GM21360 (cell line): Measurements from ENCODE around the gene CSTPP1.
"Not testable (repeated sequence)": the region's sequence is repeated elsewhere in the genome, so short reads cannot be mapped to it uniquely, and the experiment has no call there.

Source experiments
- ATAC-seq: cut with Tn5 transposase; IDR thresholded peaks from one replicate; pipeline ENCODE4 v1.9.1; 2021; ENCODE audit warnings: mild to moderate bottlenecking, moderate library complexity; ENCODE audit not compliant: unreplicated experiment

Gene CSTPP1

DNA sequence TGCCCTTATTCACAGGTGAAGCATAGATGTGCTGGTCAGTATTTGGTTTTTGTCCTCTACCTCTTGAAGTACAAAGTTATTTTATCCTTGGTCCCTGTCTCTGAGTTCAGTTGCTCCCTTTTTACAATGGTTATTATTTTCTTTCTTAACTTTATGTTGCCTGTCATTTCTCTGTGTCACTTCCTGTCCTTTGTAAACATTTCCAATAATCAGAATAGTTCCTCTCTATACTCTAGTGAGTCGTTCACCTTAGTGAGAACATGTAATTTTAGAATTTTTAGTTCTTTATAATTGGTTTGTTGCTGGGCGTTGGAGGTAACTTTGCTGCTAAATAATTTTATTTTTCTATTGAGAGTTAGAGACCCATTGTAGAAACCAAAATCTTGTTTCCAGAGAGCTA is 16.0 kb downstream of the CSTPP1 start:
- ATAC-seq, result no peak

GRCh38 chr11:46953093-46953492 is 16.5 kb downstream of the CSTPP1 start:
- no peak for ATAC-seq

- ATAC-seq, result no peak
Observed at GRCh38 chr11:46958777-46959176, 22.2 kb downstream of the CSTPP1 start.

- no peak for ATAC-seq
Observed at GRCh38 chr11:46961041-46961440, 24.5 kb downstream of the CSTPP1 start.

- ATAC-seq, result not testable (repeated sequence)
Observed at GRCh38 chr11:46961886-46962285, 25.3 kb downstream of the CSTPP1 start.

GRCh38 chr11:46963844-46964243 is 27.3 kb downstream of the CSTPP1 start:
- no peak for ATAC-seq

DNA sequence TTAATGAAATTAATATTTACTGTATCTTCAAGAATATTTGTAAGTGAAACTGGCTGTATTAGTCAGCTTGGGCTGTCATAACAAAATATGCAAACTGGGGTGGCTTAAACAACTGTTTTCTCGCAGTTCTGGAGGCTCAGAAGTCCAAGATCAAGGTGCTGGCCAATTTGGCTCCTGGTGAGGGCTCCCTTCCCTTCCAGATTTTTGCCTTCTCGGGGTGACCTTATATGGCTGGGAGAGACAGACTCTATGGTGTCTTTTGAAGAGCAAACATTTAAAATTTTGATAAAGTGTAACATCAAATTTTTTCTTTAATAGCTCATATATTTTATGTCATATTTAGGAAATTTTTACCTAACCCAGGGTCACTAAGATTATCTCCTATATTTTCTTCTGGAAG is 30.2 kb downstream of the CSTPP1 start:
- no peak for ATAC-seq

GRCh38 chr11:46967962-46968361 is 31.4 kb downstream of the CSTPP1 start:
- ATAC-seq, result no peak

DNA sequence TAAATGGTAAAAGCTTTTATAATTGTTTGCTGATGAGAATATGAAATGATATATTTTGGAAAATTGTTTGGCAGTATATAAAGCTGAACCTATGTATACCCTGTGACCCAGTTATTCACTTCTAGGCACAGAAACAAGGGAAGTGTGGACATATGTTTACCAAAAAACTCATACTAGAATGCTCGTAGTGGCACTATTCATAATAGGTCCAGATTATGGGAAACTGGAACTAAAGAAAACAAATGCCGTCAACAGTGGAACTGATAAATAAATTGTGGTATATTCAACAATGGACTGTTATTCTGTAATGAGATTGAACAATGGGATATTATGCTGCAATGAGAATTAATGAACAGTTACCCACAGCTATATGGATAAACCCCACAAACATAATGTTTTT is 32.8 kb downstream of the CSTPP1 start:
- no peak for ATAC-seq

GRCh38 chr11:46970913-46971625 is 34.5 kb downstream of the CSTPP1 start:
- no peak for ATAC-seq

DNA sequence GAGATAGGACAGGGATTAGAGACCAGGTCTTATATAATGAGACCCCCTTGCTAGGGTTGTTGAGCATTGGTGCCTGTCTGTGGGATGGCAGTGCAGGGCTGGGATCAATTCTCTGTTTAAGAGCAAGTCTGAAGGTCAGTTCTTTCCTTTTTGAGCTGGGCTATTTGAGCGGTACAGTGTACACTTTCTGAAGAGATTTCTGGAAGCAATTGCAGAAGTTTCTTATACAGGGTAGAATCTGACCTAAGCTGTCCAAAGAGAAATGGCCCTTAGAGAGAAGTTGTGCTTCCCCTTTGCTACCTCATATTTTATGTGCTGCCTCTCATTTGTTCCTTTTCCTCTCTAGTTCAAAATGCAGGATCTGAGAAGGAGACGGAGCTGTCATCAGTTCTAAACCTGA is 35.8 kb downstream of the CSTPP1 start:
- no peak for ATAC-seq

DNA sequence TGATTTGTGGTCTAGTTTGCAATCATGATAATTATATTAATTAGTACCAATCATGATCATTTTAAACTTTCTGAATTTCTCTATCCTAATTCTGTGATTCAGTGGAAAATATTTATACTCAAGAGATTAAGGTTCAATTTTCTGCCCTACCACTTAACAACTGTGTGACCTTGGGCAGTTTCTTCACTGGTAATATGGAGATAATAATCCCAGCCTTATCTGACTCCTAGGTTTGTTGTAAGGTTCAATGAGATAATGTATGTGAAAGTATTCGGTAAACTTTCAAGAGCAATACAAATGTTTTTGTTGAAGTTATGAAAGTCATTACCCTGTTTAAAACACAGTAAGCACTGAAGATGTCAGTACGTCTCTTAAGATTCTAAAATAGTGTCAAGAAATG is 36.3 kb downstream of the CSTPP1 start:
- no peak for ATAC-seq

DNA sequence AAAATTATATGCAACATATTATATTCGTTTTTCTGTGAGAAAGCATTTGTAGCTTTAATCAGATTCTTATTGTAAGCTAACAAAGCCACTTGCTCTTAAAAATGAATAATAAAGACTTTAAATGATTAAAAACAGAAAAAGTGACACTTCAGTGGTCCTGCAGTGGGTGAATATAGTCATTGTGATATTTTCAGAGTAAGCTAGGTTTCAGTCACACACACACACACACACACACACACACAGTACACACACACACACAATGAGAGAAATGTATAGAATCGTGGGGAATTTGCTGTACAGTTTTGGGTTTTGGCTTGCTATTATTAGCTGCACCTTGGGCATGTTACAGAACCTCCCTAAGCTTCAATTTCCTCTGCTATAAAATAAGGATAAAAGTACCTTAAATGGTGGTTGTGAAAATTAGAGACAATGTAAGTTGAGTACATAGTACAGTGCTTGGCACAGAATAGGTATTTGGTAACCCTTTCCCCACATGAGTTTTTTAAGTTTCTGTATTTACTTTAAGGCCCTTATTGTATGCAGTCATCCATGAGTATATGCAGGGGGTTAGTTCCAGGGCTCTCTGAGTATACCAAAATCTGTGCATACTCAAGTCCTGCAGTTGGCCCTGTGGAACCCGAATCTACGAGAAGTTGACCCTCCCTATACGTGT is 39.8 kb downstream of the CSTPP1 start:
- peak; percentile 44 for ATAC-seq

GRCh38 chr11:46977038-46977813 is 40.7 kb downstream of the CSTPP1 start:
- no peak for ATAC-seq

DNA sequence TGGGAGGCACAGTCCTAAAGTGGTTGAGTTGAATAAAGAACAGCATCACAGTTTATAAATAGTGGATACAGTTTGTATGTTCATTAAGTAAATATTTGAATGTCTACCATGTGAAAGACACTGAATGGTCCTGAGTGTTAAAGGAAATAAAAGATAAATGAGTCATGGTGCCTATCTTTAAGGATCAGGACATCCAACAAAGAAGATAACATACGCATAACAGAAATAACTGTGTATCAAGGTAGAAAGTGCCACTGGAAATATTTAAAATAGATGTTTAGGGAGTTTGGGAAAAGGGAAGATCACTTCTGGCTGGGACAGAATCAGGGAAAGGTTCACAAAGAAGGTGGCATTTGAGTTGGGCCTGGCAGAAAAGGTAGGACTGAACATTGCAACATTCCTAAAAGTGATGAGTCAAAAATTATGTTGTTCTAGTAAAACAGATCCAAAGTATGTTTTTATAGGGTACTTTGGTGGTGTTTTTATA is 41.5 kb downstream of the CSTPP1 start:
- ATAC-seq, result no peak

- no peak for ATAC-seq
Observed at GRCh38 chr11:46979358-46979757, 42.8 kb downstream of the CSTPP1 start.

DNA sequence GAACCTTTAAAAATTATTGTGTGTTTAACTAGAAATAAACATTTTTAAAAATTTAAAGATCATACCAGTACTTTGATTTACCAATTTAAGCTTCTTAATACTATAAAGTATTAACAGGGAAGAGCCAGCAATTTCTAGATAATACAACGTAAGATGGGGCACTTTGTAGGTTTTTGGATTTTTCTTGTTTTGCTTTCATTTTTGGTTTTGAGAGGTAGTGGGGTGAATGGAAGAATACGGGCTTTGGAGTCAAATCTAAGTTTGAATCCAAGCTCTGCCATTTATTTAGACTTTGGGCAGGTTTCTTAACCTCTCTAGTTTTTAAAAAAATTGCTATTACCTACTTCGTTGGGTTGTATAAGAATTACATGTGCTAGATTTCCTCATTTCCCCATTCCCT is 44.9 kb downstream of the CSTPP1 start:
- ATAC-seq, result no peak

- ATAC-seq, result no peak
Observed at GRCh38 chr11:46982797-46983452, 46.4 kb downstream of the CSTPP1 start.

GRCh38 chr11:46983598-46983997 is 47.0 kb downstream of the CSTPP1 start:
- ATAC-seq, result no peak

- no peak for ATAC-seq
Observed at GRCh38 chr11:46984548-46984947, 48.0 kb downstream of the CSTPP1 start.

DNA sequence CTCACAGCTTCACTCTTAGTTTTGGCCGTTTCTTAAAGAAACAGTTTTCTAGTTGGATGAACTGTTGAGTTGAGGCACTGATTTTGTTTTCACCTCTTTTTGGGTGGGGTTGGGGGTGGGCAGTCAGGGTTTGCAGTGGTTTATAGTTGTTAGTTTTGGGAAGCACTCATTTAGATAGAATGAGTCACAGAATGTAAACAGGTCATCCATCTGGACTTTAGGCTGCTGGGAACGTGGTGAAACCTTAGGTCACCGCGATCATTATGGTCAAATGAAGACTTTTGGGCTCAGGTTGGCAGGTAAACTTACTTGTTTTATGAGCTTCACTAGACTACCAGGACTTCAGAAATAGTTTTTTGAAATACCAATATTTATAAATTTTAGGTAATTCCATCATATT is 48.4 kb downstream of the CSTPP1 start:
- no peak for ATAC-seq
